GM12878 (cell line): ENCODE results near the gene RAP1GAP2. TPM values are rescaled to one million over a fixed set of nuclear protein-coding genes. Genes with fewer than 3 reads are reported as not detected.

ENCODE experiments used
- ATAC-seq: fragments of 200-7000 bp; cut with Tn5 transposase; 3 replicates; pipeline ENCODE4 v1.9.1; 2020; ENCODE audit warnings: mild to moderate bottlenecking, moderate library complexity
- BruUV-seq: library from RNA; stranded (reverse); fragments of 400-500 nt; replicated peaks from 2 replicates; lab custom pipeline; 2021; lab: Mats Ljungman, UMichigan
- CTCF ChIA-PET: fragments of 300-600 bp; sonication (Branson Sonifier 250); formaldehyde crosslinking; extraction: SDS; loops from one replicate; lab custom pipeline; 2021; ENCODE audit warnings: inconsistent platforms; lab: Yijun Ruan, JAX
- POLR2A ChIA-PET: fragments of 350-600 bp; formaldehyde crosslinking; extraction: SDS; loops from one replicate; lab custom pipeline; 2021; ENCODE audit warnings: inconsistent platforms; lab: Charles Lee
- RAD21 ChIA-PET: fragments of 300-600 bp; sonication (Branson Sonifier 250); formaldehyde crosslinking; loops from one replicate; lab custom pipeline; 2023; ENCODE audit warnings: antibody characterized with exemption; ENCODE audit not compliant: unreplicated experiment; lab: Charles Lee
- SMC1A ChIA-PET: fragments of 300-600 bp; sonication (Branson Sonifier 250); formaldehyde crosslinking; loops from one replicate; lab custom pipeline; 2023; ENCODE audit not compliant: unreplicated experiment, uncharacterized antibody; lab: Charles Lee
- DNase-seq: peaks from one replicate; pipeline ENCODE4 v3.0.0-alpha.2; 2011; ENCODE audit warnings: low read depth, low spot score
- FAIRE-seq: peaks from 3 replicates; lab custom pipeline; 2011; peaks lifted over from hg19 to GRCh38; lab: Jason Lieb, UNC
- H2AFZ ChIP-seq: 2 replicates; pipeline ENCODE4 v1.6.0; 2011; ENCODE audit warnings: low read depth, low read length, control low read depth; ENCODE audit not compliant: control insufficient read depth
- H3K27ac ChIP-seq: 2 replicates; pipeline ENCODE4 v1.5.1; 2011; ENCODE audit warnings: control low read depth; ENCODE audit not compliant: control insufficient read depth, insufficient read depth
- H3K27me3 ChIP-seq, 2 experiments: replicated peaks in 1 of 2; 2 replicates each; pipeline versions ENCODE4 v1.6.0 to v1.6.1; 2011; ENCODE audit warnings: low read length in 1 of 2; ENCODE audit not compliant: control insufficient read depth in 2 of 2, insufficient read depth in 2 of 2
- H3K36me3 ChIP-seq, 2 experiments: 2 replicates each; pipeline ENCODE4 v1.5.1; 2011; ENCODE audit warnings: low read length in 1 of 2; ENCODE audit not compliant: control insufficient read depth in 2 of 2, insufficient read depth in 2 of 2
- H3K4me1 ChIP-seq: 2 replicates; pipeline ENCODE4 v1.6.1; 2011; ENCODE audit warnings: mild to moderate bottlenecking, low read length, moderate library complexity, mixed read lengths; ENCODE audit not compliant: control insufficient read depth, insufficient read depth
- H3K4me2 ChIP-seq: 2 replicates; pipeline ENCODE4 v1.6.0; 2011; ENCODE audit warnings: control low read depth; ENCODE audit not compliant: control insufficient read depth, insufficient read depth
- H3K4me3 ChIP-seq: fragments of 200-600 bp; sonication (generic); 2 replicates; pipeline ENCODE4 v1.5.1; 2016
- H3K79me2 ChIP-seq: 2 replicates; pipeline ENCODE4 v1.6.0; 2011; ENCODE audit warnings: low read length; ENCODE audit not compliant: control insufficient read depth, insufficient read depth
- H3K9ac ChIP-seq: 2 replicates; pipeline ENCODE4 v1.8.0; 2011; ENCODE audit warnings: low read length, control low read depth, mixed read lengths; ENCODE audit not compliant: control insufficient read depth, insufficient read depth
- H3K9me3 ChIP-seq: replicated peaks from 3 replicates; pipeline ENCODE4 v1.5.1; 2011; ENCODE audit warnings: mild to moderate bottlenecking, low read length; ENCODE audit not compliant: control insufficient read depth, insufficient read depth
- H4K20me1 ChIP-seq: 2 replicates; pipeline ENCODE4 v1.6.0; 2011; ENCODE audit not compliant: control insufficient read depth, insufficient read depth
- CBX5 ChIP-seq: sonication (generic); IDR thresholded peaks from 2 replicates; pipeline ENCODE4 v1.6.1; 2016; ENCODE audit warnings: low read depth, moderate library complexity, mild to moderate bottlenecking, inconsistent platforms
- E2F8 ChIP-seq: fragments of 450-650 bp; IDR thresholded peaks from 2 replicates; pipeline ENCODE4 v1.6.1; 2018; ENCODE audit warnings: mild to moderate bottlenecking, low read depth, moderate library complexity; ENCODE audit not compliant: partially characterized antibody
- ELK1 ChIP-seq: IDR thresholded peaks from 2 replicates; pipeline ENCODE4 v1.6.1; 2012; ENCODE audit warnings: low read depth, low read length, improper control_type of control experiment
- KLF5 ChIP-seq: fragments of 450-650 bp; IDR thresholded peaks from 2 replicates; pipeline ENCODE4 v1.6.1; 2014; ENCODE audit warnings: mild to moderate bottlenecking; ENCODE audit not compliant: partially characterized antibody
- NFIC ChIP-seq: IDR thresholded peaks from 2 replicates; pipeline ENCODE4 v1.6.1; 2012; ENCODE audit warnings: low read depth, mild to moderate bottlenecking, inconsistent platforms, low read length, moderate library complexity
- NKRF ChIP-seq: fragments of 450-650 bp; conservative IDR thresholded peaks from 2 replicates; pipeline ENCODE4 v1.6.1; 2017; ENCODE audit warnings: mild to moderate bottlenecking, moderate library complexity
- NR2C1 ChIP-seq: fragments of 450-650 bp; IDR thresholded peaks from 2 replicates; pipeline ENCODE4 v1.6.1; 2017; ENCODE audit warnings: antibody characterized with exemption, mild to moderate bottlenecking, moderate library complexity
- POLR2A ChIP-seq: IDR thresholded peaks from 2 replicates; pipeline ENCODE4 v1.6.1; 2011; ENCODE audit warnings: low read depth, mild to moderate bottlenecking, low read length
- PRDM15 ChIP-seq: fragments of 450-650 bp; formaldehyde crosslinking; IDR thresholded peaks from 2 replicates; pipeline ENCODE4 v1.4.0; 2020; ENCODE audit warnings: mild to moderate bottlenecking, moderate library complexity
- SMARCA5 ChIP-seq: fragments of 450-650 bp; IDR thresholded peaks from 2 replicates; pipeline ENCODE4 v1.6.1; 2017; ENCODE audit warnings: mild to moderate bottlenecking
- WGBS: methylation state at CpG from one replicate; pipeline ENCODE4 v1.1.6; 2016; ENCODE audit warnings: low lambda C conversion rate; ENCODE audit not compliant: insufficient replicate concordance, insufficient coverage; ENCODE audit errors: missing lambda C conversion rate; 5-methylcytosine and 5-hydroxymethylcytosine counted together
- in situ Hi-C: fragments of 300-500 bp; cut with MboI; formaldehyde crosslinking; loops from 9 replicates; pipeline ENCODE4 v1.14.3; 2018; ENCODE audit warnings: mixed read lengths
- intact Hi-C: fragments of 100-400 bp; cut with micrococcal nuclease; formaldehyde crosslinking; loops from one replicate; pipeline ENCODE4 v1.14.2; 2022; ENCODE audit not compliant: unreplicated experiment
- polyA plus RNA-seq, 11 experiments: library from polyadenylated mRNA; depleted of rRNA in 4 of 11; unstranded in 6 of 11; stranded (reverse) in 5 of 11; fragments of >200 nt; fragmentation: Nextera tagmentation in 4 of 11; fragmentation: Illumina TruSeq in 1 of 11; extraction: Ambion mirVana in 4 of 11; extraction: Trizol in 1 of 11; gene quantifications; 1 replicate in 1 of 11; 2 replicates in 10 of 11; pipeline versions ENCODE4 v1.2.1 to v1.2.3, GENCODE V29; 2011 to 2016; ENCODE audit warnings: inconsistent platforms in 2 of 11, missing spikeins in 2 of 11, low read depth in 1 of 11
- total RNA-seq, 4 experiments: library from RNA; depleted of rRNA in 3 of 4; stranded (reverse); fragments of >200 nt in 3 of 4; fragmentation: Illumina TruSeq in 1 of 4; extraction: Trizol in 1 of 4; gene quantifications; 2 replicates each; pipeline versions ENCODE4 v1.2.1 to v1.2.3, GENCODE V29; 2013 to 2021

RAP1GAP2 gene
- total and polyA plus RNA-seq, 10 of the 15 experiments (the other 5 are each of a cell fraction or from before 2014, with no cell fraction given): 0.03 to 0.95 (median 0.49) TPM; not detected in 2

GRCh38 chr17:2854143-2855055 is 58.2 kb downstream of the RAP1GAP2 start:
- DNase-seq (no peak), ATAC-seq (no peak), FAIRE-seq (no peak)
- Histone ChIP-seq H3K27ac (no peak overlapping the region), H3K4me3 (no peak overlapping the region), H4K20me1 (peaks cover 2% of the 10 kb centered on the region), H3K4me2 (0 out of 2 replicates have a peak overlapping the region, but pooled peaks have one; percentile 25), H3K4me1 (no peaks in the 10 kb centered on the region), H2AFZ (no peak overlapping the region), H3K79me2 (no peaks in the 10 kb centered on the region), H3K9me3 (no peaks in the 10 kb centered on the region), H3K27me3 (peaks cover 15 to 19% of the 10 kb centered on the region in 2 experiments), H3K36me3 (no peaks in the 10 kb centered on the region), H3K9ac (no peak overlapping the region)
- SMC1A ChIA-PET: no interaction called here
- CTCF ChIA-PET: interaction anchor here (1.5 kb wide), 1 partner anchor 158 kb away, joined by 4 read pairs; no protein-coding TSS in a partner anchor
- intact Hi-C loops: no loop called here
- in situ Hi-C loops: no loop called here
- WGBS: 23% methylated on average over 31 of the region's 46 CpGs
- RAD21 ChIA-PET: no interaction called here
- BruUV-seq: no TSS peak
- POLR2A ChIA-PET: no interaction called here
- TF ChIP-seq CBX5 (no peak), NFIC (no peak), NR2C1 (no peak), NKRF (no peak), PRDM15 (no peak), SMARCA5 (no peak), KLF5 (no peak), E2F8 (no peak), ELK1 (no peak), POLR2A (no peak)
